Breast epithelium (tissue), 3 donors: ENCODE measurements around the gene DOK4.

Source experiments
- CTCF ChIP-seq, 3 donors: fragments of 450-650 bp; IDR thresholded peaks; one replicate each; pipeline ENCODE4 v1.5.1; 2016 to 2017; ENCODE audit warnings: antibody characterized with exemption in 3 of 3, mild to moderate bottlenecking in 3 of 3, moderate library complexity in 3 of 3
- POLR2A ChIP-seq: fragments of 450-650 bp; IDR thresholded peaks from one replicate; pipeline ENCODE4 v1.6.1; 2016; ENCODE audit warnings: antibody characterized with exemption, mild to moderate bottlenecking, moderate library complexity
- POLR2AphosphoS5 ChIP-seq, 3 donors: sonication (generic); formaldehyde crosslinking; IDR thresholded peaks; one replicate each; pipeline ENCODE4 v1.6.1; 2017; ENCODE audit warnings: antibody characterized with exemption in 3 of 3

GRCh38 chr16:57503366-57503765, 17.1 kb upstream of the DOK4 start:
- TF ChIP-seq CTCF (IDR thresholded peaks at IDR 0.05) (no peak), POLR2A (no peak), POLR2AphosphoS5 (IDR thresholded peaks at IDR 0.05) (no peak)
